Measurements from ENCODE around the gene MATN4. TPM values are rescaled to one million over a fixed set of nuclear protein-coding genes. Genes with fewer than 3 reads are reported as not detected.
A peak's percentile ranks its signal among the peaks of the same experiment; 100 is the strongest.

Gene MATN4
- total and polyA plus RNA-seq, 2 of the 13 experiments (the other 11 are each of a cell fraction or from before 2014, with no cell fraction given) = not detected

DNA sequence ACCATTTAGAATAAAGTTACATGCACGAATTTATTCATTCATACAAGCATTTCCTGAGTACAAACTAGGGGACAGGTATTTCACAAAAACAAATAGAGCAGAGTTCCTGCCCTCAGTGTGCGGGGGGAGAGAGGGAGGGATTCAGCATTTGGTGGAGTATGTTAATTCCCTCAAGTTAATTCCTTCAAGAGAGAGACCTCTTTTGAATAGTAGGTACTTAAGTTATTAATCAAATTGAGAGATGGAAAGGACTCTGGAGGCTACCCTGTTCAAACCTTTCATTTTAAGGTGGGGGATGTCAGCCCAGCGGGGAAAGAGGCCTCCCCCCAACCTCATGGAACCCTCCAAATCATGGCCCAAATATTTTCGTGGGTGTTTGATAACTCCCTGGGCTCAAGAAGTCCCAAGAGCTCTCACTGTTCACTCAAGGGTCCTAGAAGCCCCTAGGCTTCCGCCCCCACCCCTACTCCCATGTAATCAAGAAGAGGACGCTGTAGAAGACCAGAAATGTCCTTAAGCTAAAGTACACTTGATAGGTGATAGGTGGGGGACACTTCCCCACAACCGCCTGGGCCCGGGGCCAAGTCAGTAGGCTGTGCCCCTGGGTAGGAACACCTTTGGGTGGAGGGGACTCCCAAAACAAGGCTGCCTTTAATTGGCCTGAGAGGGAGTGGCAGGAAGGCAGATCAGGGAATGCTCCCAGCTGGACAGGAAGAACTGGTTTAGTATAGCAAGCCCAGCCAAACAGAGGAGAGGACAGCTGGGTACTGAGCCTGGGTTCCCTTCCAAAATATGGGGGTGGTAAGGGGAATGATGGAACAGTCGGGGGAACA is 37.2 kb upstream of the MATN4 start (continued):
- TF ChIP-seq, protein P1, sequence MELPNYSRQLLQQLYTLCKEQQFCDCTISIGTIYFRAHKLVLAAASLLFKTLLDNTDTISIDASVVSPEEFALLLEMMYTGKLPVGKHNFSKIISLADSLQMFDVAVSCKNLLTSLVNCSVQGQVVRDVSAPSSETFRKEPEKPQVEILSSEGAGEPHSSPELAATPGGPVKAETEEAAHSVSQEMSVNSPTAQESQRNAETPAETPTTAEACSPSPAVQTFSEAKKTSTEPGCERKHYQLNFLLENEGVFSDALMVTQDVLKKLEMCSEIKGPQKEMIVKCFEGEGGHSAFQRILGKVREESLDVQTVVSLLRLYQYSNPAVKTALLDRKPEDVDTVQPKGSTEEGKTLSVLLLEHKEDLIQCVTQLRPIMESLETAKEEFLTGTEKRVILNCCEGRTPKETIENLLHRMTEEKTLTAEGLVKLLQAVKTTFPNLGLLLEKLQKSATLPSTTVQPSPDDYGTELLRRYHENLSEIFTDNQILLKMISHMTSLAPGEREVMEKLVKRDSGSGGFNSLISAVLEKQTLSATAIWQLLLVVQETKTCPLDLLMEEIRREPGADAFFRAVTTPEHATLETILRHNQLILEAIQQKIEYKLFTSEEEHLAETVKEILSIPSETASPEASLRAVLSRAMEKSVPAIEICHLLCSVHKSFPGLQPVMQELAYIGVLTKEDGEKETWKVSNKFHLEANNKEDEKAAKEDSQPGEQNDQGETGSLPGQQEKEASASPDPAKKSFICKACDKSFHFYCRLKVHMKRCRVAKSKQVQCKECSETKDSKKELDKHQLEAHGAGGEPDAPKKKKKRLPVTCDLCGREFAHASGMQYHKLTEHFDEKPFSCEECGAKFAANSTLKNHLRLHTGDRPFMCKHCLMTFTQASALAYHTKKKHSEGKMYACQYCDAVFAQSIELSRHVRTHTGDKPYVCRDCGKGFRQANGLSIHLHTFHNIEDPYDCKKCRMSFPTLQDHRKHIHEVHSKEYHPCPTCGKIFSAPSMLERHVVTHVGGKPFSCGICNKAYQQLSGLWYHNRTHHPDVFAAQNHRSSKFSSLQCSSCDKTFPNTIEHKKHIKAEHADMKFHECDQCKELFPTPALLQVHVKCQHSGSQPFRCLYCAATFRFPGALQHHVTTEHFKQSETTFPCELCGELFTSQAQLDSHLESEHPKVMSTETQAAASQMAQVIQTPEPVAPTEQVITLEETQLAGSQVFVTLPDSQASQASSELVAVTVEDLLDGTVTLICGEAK (IDR thresholded peaks at IDR 0.05) = no peak
- TF ChIP-seq, protein P1 (CRISPR knock-in tag; IDR thresholded peaks at IDR 0.05) = no peak
- TF ChIP-seq, protein P2, sequence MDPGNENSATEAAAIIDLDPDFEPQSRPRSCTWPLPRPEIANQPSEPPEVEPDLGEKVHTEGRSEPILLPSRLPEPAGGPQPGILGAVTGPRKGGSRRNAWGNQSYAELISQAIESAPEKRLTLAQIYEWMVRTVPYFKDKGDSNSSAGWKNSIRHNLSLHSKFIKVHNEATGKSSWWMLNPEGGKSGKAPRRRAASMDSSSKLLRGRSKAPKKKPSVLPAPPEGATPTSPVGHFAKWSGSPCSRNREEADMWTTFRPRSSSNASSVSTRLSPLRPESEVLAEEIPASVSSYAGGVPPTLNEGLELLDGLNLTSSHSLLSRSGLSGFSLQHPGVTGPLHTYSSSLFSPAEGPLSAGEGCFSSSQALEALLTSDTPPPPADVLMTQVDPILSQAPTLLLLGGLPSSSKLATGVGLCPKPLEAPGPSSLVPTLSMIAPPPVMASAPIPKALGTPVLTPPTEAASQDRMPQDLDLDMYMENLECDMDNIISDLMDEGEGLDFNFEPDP (CRISPR knock-in tag; conservative IDR thresholded peaks at IDR 0.05) = 0 out of 2 replicates have a peak, but pooled peaks have one; percentile 84
- TF ChIP-seq ZNF781 (CRISPR knock-in tag; IDR thresholded peaks at IDR 0.05; ENCODE audit: borderline replicate concordance, not compliant biosample characterization) (no peak), POLR2G (IDR thresholded peaks at IDR 0.05; ENCODE audit: low read depth, low read length) (no peak), TEAD3 (CRISPR knock-in tag; optimal IDR thresholded peaks at IDR 0.05; ENCODE audit: borderline replicate concordance) (peak; percentile 32), ZMYM2 (CRISPR knock-in tag; IDR thresholded peaks at IDR 0.05) (no peak)
- TF ChIP-seq, protein P3, sequence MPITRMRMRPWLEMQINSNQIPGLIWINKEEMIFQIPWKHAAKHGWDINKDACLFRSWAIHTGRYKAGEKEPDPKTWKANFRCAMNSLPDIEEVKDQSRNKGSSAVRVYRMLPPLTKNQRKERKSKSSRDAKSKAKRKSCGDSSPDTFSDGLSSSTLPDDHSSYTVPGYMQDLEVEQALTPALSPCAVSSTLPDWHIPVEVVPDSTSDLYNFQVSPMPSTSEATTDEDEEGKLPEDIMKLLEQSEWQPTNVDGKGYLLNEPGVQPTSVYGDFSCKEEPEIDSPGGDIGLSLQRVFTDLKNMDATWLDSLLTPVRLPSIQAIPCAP (CRISPR knock-in tag; IDR thresholded peaks at IDR 0.05; ENCODE audit: low read depth) = no peak
- TF ChIP-seq, protein P4, sequence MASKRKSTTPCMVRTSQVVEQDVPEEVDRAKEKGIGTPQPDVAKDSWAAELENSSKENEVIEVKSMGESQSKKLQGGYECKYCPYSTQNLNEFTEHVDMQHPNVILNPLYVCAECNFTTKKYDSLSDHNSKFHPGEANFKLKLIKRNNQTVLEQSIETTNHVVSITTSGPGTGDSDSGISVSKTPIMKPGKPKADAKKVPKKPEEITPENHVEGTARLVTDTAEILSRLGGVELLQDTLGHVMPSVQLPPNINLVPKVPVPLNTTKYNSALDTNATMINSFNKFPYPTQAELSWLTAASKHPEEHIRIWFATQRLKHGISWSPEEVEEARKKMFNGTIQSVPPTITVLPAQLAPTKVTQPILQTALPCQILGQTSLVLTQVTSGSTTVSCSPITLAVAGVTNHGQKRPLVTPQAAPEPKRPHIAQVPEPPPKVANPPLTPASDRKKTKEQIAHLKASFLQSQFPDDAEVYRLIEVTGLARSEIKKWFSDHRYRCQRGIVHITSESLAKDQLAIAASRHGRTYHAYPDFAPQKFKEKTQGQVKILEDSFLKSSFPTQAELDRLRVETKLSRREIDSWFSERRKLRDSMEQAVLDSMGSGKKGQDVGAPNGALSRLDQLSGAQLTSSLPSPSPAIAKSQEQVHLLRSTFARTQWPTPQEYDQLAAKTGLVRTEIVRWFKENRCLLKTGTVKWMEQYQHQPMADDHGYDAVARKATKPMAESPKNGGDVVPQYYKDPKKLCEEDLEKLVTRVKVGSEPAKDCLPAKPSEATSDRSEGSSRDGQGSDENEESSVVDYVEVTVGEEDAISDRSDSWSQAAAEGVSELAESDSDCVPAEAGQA (IDR thresholded peaks at IDR 0.05; ENCODE audit: low read depth) = no peak
- TF ChIP-seq, protein P4 (CRISPR knock-in tag; IDR thresholded peaks at IDR 0.05; ENCODE audit: borderline replicate concordance) = no peak
